ENCODE measurements around the gene KDM2A.

KDM2A gene

GRCh38 chr11:67211656-67212436, 92.8 kb downstream of the KDM2A start:
- Histone ChIP-seq H3K27me3 (replicated peaks; ENCODE audit: control insufficient read depth, insufficient read depth, low read length) (no peaks in the 10 kb centered on the region), H3K36me3 (ENCODE audit: control insufficient read depth, insufficient read depth, low read length) (peaks cover 4% of the 10 kb centered on the region), H3K4me3 (replicated peaks; ENCODE audit: low read depth, low read length) (no peak overlapping the region)
- no peak for DNase-seq (ENCODE audit: extremely low read depth, insufficient read length)
- TF ChIP-seq CTCF (IDR thresholded peaks at IDR 0.05; ENCODE audit: insufficient read depth, low read length, poor library complexity, severe bottlenecking), result no peak

- DNase-seq (ENCODE audit: extremely low read depth, insufficient read length), result peak; percentile 41
- H3K4me3 ChIP-seq (replicated peaks; ENCODE audit: low read depth, low read length), result no peak overlapping the region
- H3K36me3 ChIP-seq (ENCODE audit: control insufficient read depth, insufficient read depth, low read length), result peaks cover 6% of the 10 kb centered on the region
- H3K27me3 ChIP-seq (replicated peaks; ENCODE audit: control insufficient read depth, insufficient read depth, low read length), result no peaks in the 10 kb centered on the region
- no peak for TF ChIP-seq CTCF (IDR thresholded peaks at IDR 0.05; ENCODE audit: insufficient read depth, low read length, poor library complexity, severe bottlenecking)
Measured at GRCh38 chr11:67213178-67213621, 94.1 kb downstream of the KDM2A start.

- TF ChIP-seq CTCF (IDR thresholded peaks at IDR 0.05; ENCODE audit: insufficient read depth, low read length, poor library complexity, severe bottlenecking), result no peak
- H3K36me3 ChIP-seq (ENCODE audit: control insufficient read depth, insufficient read depth, low read length), result peaks cover 16% of the 10 kb centered on the region
Measured at GRCh38 chr11:67227726-67228125, 108.7 kb downstream of the KDM2A start.

GRCh38 chr11:67230406-67230805, 111.3 kb downstream of the KDM2A start:
- Histone ChIP-seq H3K4me3 (replicated peaks; ENCODE audit: low read depth, low read length) (no peak overlapping the region), H3K36me3 (ENCODE audit: control insufficient read depth, insufficient read depth, low read length) (peaks cover 16% of the 10 kb centered on the region), H3K27me3 (replicated peaks; ENCODE audit: control insufficient read depth, insufficient read depth, low read length) (no peaks in the 10 kb centered on the region)
- TF ChIP-seq CTCF (IDR thresholded peaks at IDR 0.05; ENCODE audit: insufficient read depth, low read length, poor library complexity, severe bottlenecking), result no peak
- DNase-seq (ENCODE audit: extremely low read depth, insufficient read length), result no peak

More at GRCh38 chr11:67227726-67228125, 108.7 kb downstream of the KDM2A start:
- Histone ChIP-seq H3K4me3 (replicated peaks; ENCODE audit: low read depth, low read length) (no peak overlapping the region), H3K27me3 (replicated peaks; ENCODE audit: control insufficient read depth, insufficient read depth, low read length) (no peaks in the 10 kb centered on the region)
- no peak for DNase-seq (ENCODE audit: extremely low read depth, insufficient read length)

DNA sequence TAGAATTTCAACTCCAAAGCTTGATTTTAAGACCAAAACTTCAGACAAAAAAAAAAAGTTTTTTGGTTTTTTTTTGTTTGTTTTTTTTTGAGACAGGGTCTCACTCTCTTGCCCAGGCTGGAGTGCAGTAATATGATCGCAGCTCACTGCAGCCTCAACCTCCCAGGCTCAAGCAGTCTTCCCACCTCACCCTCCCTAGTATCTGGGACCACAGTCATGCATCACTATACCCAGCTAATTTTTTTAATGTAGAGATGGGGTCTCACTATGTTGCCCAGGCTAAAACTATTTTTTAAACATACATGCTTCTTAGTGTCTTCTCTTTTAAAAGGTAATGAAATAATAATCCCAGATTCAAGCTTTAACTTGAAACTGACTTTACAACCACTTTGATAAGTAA, 111.8 kb downstream of the KDM2A start:
- Histone ChIP-seq H3K27me3 (replicated peaks; ENCODE audit: control insufficient read depth, insufficient read depth, low read length) (no peaks in the 10 kb centered on the region), H3K4me3 (replicated peaks; ENCODE audit: low read depth, low read length) (no peak overlapping the region), H3K36me3 (ENCODE audit: control insufficient read depth, insufficient read depth, low read length) (peaks cover 14% of the 10 kb centered on the region)
- no peak for TF ChIP-seq CTCF (IDR thresholded peaks at IDR 0.05; ENCODE audit: insufficient read depth, low read length, poor library complexity, severe bottlenecking)
- no peak for DNase-seq (ENCODE audit: extremely low read depth, insufficient read length)
